Occipital lobe (tissue), 2 donors: ENCODE results near the gene NQO1. TPM values are rescaled to one million over a fixed set of nuclear protein-coding genes. Genes with fewer than 3 reads are reported as not detected.
"Not testable (repeated sequence)": the region's sequence is repeated elsewhere in the genome, so short reads cannot be mapped to it uniquely, and the experiment has no call there.

Source experiments
- DNase-seq: peaks from one replicate; lab custom pipeline; 2025; lab: John Stamatoyannopoulos, UW
- total RNA-seq: library from RNA; depleted of rRNA; stranded (reverse); fragments of >200 nt; gene quantifications from one replicate; pipeline ENCODE4 v1.2.3, GENCODE V29; 2014

NQO1 gene
- 8.4 TPM for total RNA-seq

- DNase-seq: peak; percentile 89
Measured at GRCh38 chr16:69726313-69727060, at the start of gene NQO1. TSS of gene NQO1 (minus strand) at chr16:69726560. CDS start at chr16:69726439, 121 bp downstream.

- DNase-seq: no peak
Measured at GRCh38 chr16:69775563-69775962, 49.2 kb upstream of the NQO1 start.

- no peak for DNase-seq
Measured at GRCh38 chr16:69773260-69773947, 47.0 kb upstream of the NQO1 start.

GRCh38 chr16:69771651-69771967 is 45.2 kb upstream of the NQO1 start:
- no peak for DNase-seq

- no peak for DNase-seq
Measured at GRCh38 chr16:69769404-69769803, 43.0 kb upstream of the NQO1 start.

- DNase-seq: no peak
Measured at GRCh38 chr16:69768666-69769065, 42.3 kb upstream of the NQO1 start.

- DNase-seq: no peak
Measured at GRCh38 chr16:69767459-69768229, 41.3 kb upstream of the NQO1 start.

- no peak for DNase-seq
Measured at GRCh38 chr16:69763599-69763942, 37.2 kb upstream of the NQO1 start.

- DNase-seq: no peak
Measured at GRCh38 chr16:69762814-69763598, 36.6 kb upstream of the NQO1 start.

GRCh38 chr16:69761983-69762813 is 35.8 kb upstream of the NQO1 start, which contains the start of gene WWP2:
TSS of gene WWP2 (plus strand) at chr16:69762332. CDS start at chr16:69787011, 24,679 bp downstream.
- peak; percentile 76 for DNase-seq

GRCh38 chr16:69757375-69757774 is 31.0 kb upstream of the NQO1 start:
- not testable (repeated sequence) for DNase-seq

GRCh38 chr16:69756705-69757104 is 30.3 kb upstream of the NQO1 start:
- DNase-seq: no peak

GRCh38 chr16:69754469-69755310 is 28.3 kb upstream of the NQO1 start, which contains the start of gene NOB1:
TSS of gene NOB1 (minus strand) at chr16:69754926. CDS start at chr16:69754910, 16 bp downstream.
- peak; percentile 94 for DNase-seq

GRCh38 chr16:69754143-69754468 is 27.7 kb upstream of the NQO1 start:
- no peak for DNase-seq

- DNase-seq: no peak
Measured at GRCh38 chr16:69748694-69749345, 22.5 kb upstream of the NQO1 start.

GRCh38 chr16:69747115-69747514 is 20.8 kb upstream of the NQO1 start:
- no peak for DNase-seq

- DNase-seq: no peak
Measured at GRCh38 chr16:69745959-69746358, 19.6 kb upstream of the NQO1 start.

- no peak for DNase-seq
Measured at GRCh38 chr16:69745232-69745612, 18.9 kb upstream of the NQO1 start.
